HepG2 (cell line): ENCODE measurements around the gene SYT8. TPM values are rescaled to one million over a fixed set of nuclear protein-coding genes. Genes with fewer than 3 reads are reported as not detected.

Source experiments
- ATAD3A ChIP-seq: sonication (generic); formaldehyde crosslinking; IDR thresholded peaks from 2 replicates; pipeline ENCODE4 v1.4.0; 2020; ENCODE audit warnings: missing genetic modification reagents
- CAMTA2 ChIP-seq: sonication (generic); formaldehyde crosslinking; IDR thresholded peaks from 2 replicates; pipeline ENCODE4 v1.4.0; 2020; ENCODE audit warnings: mild to moderate bottlenecking, missing genetic modification reagents, borderline replicate concordance
- CHCHD3 ChIP-seq: sonication (generic); formaldehyde crosslinking; IDR thresholded peaks from 2 replicates; pipeline ENCODE4 v1.8.0; 2022; ENCODE audit warnings: mild to moderate bottlenecking, missing genetic modification reagents, moderate library complexity
- HNF4G ChIP-seq, 2 experiments: sonication (generic) in 1 of 2; formaldehyde crosslinking in 1 of 2; IDR thresholded peaks; 2 replicates each; pipeline versions ENCODE4 v1.4.0 to v1.6.1; 2011 to 2020; ENCODE audit warnings: borderline replicate concordance in 2 of 2, low read depth in 2 of 2, mild to moderate bottlenecking in 2 of 2, low read length in 1 of 2, missing genetic modification reagents in 1 of 2, moderate library complexity in 1 of 2
- HOXD1 ChIP-seq: sonication (generic); formaldehyde crosslinking; IDR thresholded peaks from 2 replicates; pipeline ENCODE4 v1.5.0; 2020; ENCODE audit warnings: missing genetic modification reagents
- KDM6A ChIP-seq: IDR thresholded peaks from 2 replicates; pipeline ENCODE4 v1.6.1; 2016; ENCODE audit warnings: low read depth
- KLF6 ChIP-seq: IDR thresholded peaks from 2 replicates; pipeline ENCODE4 v1.8.0; 2016; ENCODE audit warnings: missing biosample characterization, missing genetic modification reagents
- MZF1 ChIP-seq: sonication (generic); formaldehyde crosslinking; IDR thresholded peaks from 2 replicates; pipeline ENCODE4 v1.8.1; 2023; ENCODE audit warnings: mild to moderate bottlenecking, missing genetic modification reagents, borderline replicate concordance
- NCOA2 ChIP-seq: sonication (generic); formaldehyde crosslinking; IDR thresholded peaks from 2 replicates; pipeline ENCODE4 v1.8.0; 2022; ENCODE audit warnings: inconsistent platforms
- RBM22 ChIP-seq: fragments of 200-400 bp; formaldehyde crosslinking; optimal IDR thresholded peaks from 2 replicates; pipeline ENCODE3; 2017; ENCODE audit warnings: mild to moderate bottlenecking, low read length, moderate library complexity
- SALL1 ChIP-seq: sonication (generic); formaldehyde crosslinking; IDR thresholded peaks from 2 replicates; pipeline ENCODE4 v1.8.0; 2022; ENCODE audit warnings: mild to moderate bottlenecking, missing genetic modification reagents
- SRSF9 ChIP-seq: fragments of 200-400 bp; formaldehyde crosslinking; IDR thresholded peaks from 2 replicates; pipeline ENCODE4 v1.6.1; 2018; ENCODE audit warnings: borderline replicate concordance, mild to moderate bottlenecking, low read depth, low read length; ENCODE audit not compliant: insufficient read depth, poor library complexity, severe bottlenecking
- YEATS4 ChIP-seq: sonication (generic); formaldehyde crosslinking; IDR thresholded peaks from 2 replicates; pipeline ENCODE4 v1.4.0; 2020; ENCODE audit warnings: missing genetic modification reagents, borderline replicate concordance
- YY1 ChIP-seq: IDR thresholded peaks from 2 replicates; pipeline ENCODE4 v1.6.1; 2011; ENCODE audit warnings: low read length, low read depth, moderate library complexity, mild to moderate bottlenecking; ENCODE audit not compliant: insufficient read depth, insufficient replicate concordance
- ZBTB10 ChIP-seq: sonication (generic); formaldehyde crosslinking; IDR thresholded peaks from 2 replicates; pipeline ENCODE4 v1.4.0; 2020; ENCODE audit warnings: missing genetic modification reagents, borderline replicate concordance
- ZFP1 ChIP-seq: IDR thresholded peaks from 2 replicates; pipeline ENCODE4 v1.6.1; 2016
- ZFP90 ChIP-seq: sonication (generic); formaldehyde crosslinking; IDR thresholded peaks from 2 replicates; pipeline ENCODE4 v1.8.0; 2022; ENCODE audit warnings: missing genetic modification reagents, mild to moderate bottlenecking, inconsistent platforms, borderline replicate concordance
- ZFX ChIP-seq: sonication (generic); formaldehyde crosslinking; IDR thresholded peaks from 2 replicates; pipeline ENCODE4 v1.4.0; 2020; ENCODE audit warnings: mild to moderate bottlenecking, low read depth, missing genetic modification reagents, moderate library complexity
- ZNF788 ChIP-seq: sonication (generic); formaldehyde crosslinking; IDR thresholded peaks from 2 replicates; pipeline ENCODE4 v1.5.0; 2020; ENCODE audit warnings: mild to moderate bottlenecking, missing genetic modification reagents, borderline replicate concordance
- polyA plus RNA-seq, 8 experiments: library from polyadenylated mRNA; depleted of rRNA in 3 of 8; stranded (reverse) in 7 of 8; unstranded in 1 of 8; fragments of >200 nt; fragmentation: Illumina TruSeq in 4 of 8; extraction: Trizol in 4 of 8; gene quantifications; 2 replicates each; pipeline versions ENCODE4 v1.2.1 to v1.2.3, GENCODE V29; 2011 to 2016; ENCODE audit warnings: low read depth in 4 of 8, missing spikeins in 1 of 8, mixed read lengths in 1 of 8; ENCODE audit not compliant: insufficient read depth in 1 of 8
- total RNA-seq, 5 experiments: library from RNA; depleted of rRNA; stranded (reverse); fragments of >200 nt; fragmentation: Illumina TruSeq; extraction: Trizol; gene quantifications; 2 replicates each; pipeline ENCODE4 v1.2.3, GENCODE V29; 2016; ENCODE audit warnings: low read depth in 1 of 5
- TF ChIP-seq, protein P1 (sequence below), 2 experiments: IDR thresholded peaks; 2 replicates each; pipeline ENCODE4 v1.6.1; 2011 to 2012; ENCODE audit warnings: low read length in 2 of 2, borderline replicate concordance in 1 of 2, low read depth in 1 of 2, mild to moderate bottlenecking in 1 of 2, moderate library complexity in 1 of 2

SYT8 gene
- total and polyA plus RNA-seq, 2 of the 13 experiments (the other 11 are each of a cell fraction or from before 2014, with no cell fraction given) = 0.60 to 2.3 TPM

DNA sequence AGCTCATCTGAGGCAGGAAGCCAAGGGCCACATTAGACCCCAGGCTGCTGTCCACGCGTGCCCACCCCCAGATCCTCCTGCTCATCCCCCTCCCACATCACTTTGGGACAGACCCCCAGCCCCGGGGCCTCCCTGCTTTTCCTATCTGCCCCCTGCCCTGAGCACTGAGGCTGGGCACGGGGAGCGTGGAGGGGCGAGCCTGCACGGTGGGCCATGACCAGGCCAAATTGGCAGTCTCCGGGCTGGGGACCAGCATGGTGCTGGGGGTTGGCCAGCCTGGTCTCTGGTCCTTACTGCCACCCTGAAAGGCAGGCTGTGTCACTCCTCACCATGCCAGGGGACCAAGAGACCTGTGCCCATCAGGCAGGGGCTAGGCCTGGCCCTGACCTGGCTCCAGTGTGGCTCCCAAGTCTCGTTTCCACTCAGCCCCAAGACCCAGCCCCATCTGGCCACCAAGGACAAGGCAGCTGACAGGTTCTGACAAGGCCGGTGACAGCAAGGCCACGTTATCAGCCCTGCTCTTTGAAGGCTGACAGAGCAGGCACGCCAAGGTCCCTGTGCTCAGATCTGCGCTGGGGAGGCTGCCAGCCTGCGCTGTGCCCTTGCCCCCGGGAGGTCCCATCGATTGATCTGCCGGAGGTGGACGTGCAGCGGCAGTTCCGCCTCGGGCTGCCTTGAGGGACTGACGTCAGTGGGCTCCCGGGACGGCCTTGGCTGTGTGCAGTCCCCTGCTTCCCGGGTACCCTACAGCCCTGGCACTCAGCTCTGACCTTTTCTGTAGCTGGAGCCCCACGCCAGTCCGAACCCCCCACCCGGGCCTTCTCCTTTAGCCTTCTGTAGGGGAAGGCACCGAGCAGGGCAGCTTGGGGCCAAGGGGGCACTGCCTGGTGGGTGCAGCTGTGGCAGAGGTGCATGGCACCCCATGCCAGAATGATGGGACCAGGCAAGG lies 7.6 kb downstream of the SYT8 start (continued):
- TF ChIP-seq CHCHD3 (CRISPR knock-in tag) (no peak), KLF6 (CRISPR knock-in tag) (0 out of 2 replicates have a peak, but pooled peaks have one; percentile 40), CAMTA2 (0 out of 2 replicates have a peak, but pooled peaks have one; percentile 71), MZF1 (CRISPR knock-in tag) (0 out of 2 replicates have a peak, but pooled peaks have one; percentile 43), ZNF788 (CRISPR knock-in tag) (peak; percentile 98; the same call in 1 of the 2 replicates), RBM22 (no peak), SALL1 (CRISPR knock-in tag) (peak; percentile 99), SRSF9 (no peak), HNF4G (IDR thresholded peaks at IDR 0.05; ENCODE audit: borderline replicate concordance, low read depth, low read length) (no peak), HNF4G (CRISPR knock-in tag; IDR thresholded peaks at IDR 0.05; ENCODE audit: borderline replicate concordance, low read depth) (peak; percentile 85; the same call in 1 of the 2 replicates), NCOA2 (peak; percentile 98), ZFP90 (CRISPR knock-in tag) (peak; percentile 58; the same call in 1 of the 2 replicates), ZFX (peak; percentile 96), ZFP1 (0 out of 2 replicates have a peak, but pooled peaks have one; percentile 52), ATAD3A (CRISPR knock-in tag) (no peak), ZBTB10 (no peak), YEATS4 (CRISPR knock-in tag) (peak; percentile 55; the same call in 1 of the 2 replicates), HOXD1 (CRISPR knock-in tag) (peak; percentile 59; the same call in 1 of the 2 replicates), KDM6A (CRISPR knock-in tag) (peak; percentile 56; the same call in 1 of the 2 replicates), YY1 (peak; percentile 74)
- TF ChIP-seq, protein P1, sequence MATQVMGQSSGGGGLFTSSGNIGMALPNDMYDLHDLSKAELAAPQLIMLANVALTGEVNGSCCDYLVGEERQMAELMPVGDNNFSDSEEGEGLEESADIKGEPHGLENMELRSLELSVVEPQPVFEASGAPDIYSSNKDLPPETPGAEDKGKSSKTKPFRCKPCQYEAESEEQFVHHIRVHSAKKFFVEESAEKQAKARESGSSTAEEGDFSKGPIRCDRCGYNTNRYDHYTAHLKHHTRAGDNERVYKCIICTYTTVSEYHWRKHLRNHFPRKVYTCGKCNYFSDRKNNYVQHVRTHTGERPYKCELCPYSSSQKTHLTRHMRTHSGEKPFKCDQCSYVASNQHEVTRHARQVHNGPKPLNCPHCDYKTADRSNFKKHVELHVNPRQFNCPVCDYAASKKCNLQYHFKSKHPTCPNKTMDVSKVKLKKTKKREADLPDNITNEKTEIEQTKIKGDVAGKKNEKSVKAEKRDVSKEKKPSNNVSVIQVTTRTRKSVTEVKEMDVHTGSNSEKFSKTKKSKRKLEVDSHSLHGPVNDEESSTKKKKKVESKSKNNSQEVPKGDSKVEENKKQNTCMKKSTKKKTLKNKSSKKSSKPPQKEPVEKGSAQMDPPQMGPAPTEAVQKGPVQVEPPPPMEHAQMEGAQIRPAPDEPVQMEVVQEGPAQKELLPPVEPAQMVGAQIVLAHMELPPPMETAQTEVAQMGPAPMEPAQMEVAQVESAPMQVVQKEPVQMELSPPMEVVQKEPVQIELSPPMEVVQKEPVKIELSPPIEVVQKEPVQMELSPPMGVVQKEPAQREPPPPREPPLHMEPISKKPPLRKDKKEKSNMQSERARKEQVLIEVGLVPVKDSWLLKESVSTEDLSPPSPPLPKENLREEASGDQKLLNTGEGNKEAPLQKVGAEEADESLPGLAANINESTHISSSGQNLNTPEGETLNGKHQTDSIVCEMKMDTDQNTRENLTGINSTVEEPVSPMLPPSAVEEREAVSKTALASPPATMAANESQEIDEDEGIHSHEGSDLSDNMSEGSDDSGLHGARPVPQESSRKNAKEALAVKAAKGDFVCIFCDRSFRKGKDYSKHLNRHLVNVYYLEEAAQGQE (IDR thresholded peaks at IDR 0.05; ENCODE audit: borderline replicate concordance in 1 of 2, low read depth in 1 of 2, low read length in 2 of 2) = no peak
